Superior temporal gyrus (tissue), 1 donor: ENCODE results near the gene GPR37.

Source experiments
- DNase-seq: peaks from one replicate; pipeline ENCODE4 v3.0.0-alpha.2; 2016; ENCODE audit errors: extremely low spot score

The GPR37 gene

GRCh38 chr7:124724507-124725192 lies 40.9 kb downstream of the GPR37 start:
- DNase-seq = peak; percentile 96

GRCh38 chr7:124724079-124724478 lies 41.5 kb downstream of the GPR37 start:
- no peak for DNase-seq

GRCh38 chr7:124723012-124723411 lies 42.6 kb downstream of the GPR37 start:
- DNase-seq = peak; percentile 37

- DNase-seq = peak; percentile 23
Observed at GRCh38 chr7:124722292-124722691, 43.3 kb downstream of the GPR37 start.

- DNase-seq = peak; percentile 22
Observed at GRCh38 chr7:124720195-124720594, 45.4 kb downstream of the GPR37 start.

- no peak for DNase-seq
Observed at GRCh38 chr7:124718032-124718766, 47.4 kb downstream of the GPR37 start.

- DNase-seq = no peak
Observed at GRCh38 chr7:124716894-124717293, 48.7 kb downstream of the GPR37 start.

- DNase-seq = no peak
Observed at GRCh38 chr7:124713086-124713485, 52.5 kb downstream of the GPR37 start.

GRCh38 chr7:124712017-124712416 lies 53.6 kb downstream of the GPR37 start:
- no peak for DNase-seq

GRCh38 chr7:124702385-124702784 lies 63.2 kb downstream of the GPR37 start:
- peak; percentile 67 for DNase-seq

- peak; percentile 89 for DNase-seq
Observed at GRCh38 chr7:124701955-124702354, 63.6 kb downstream of the GPR37 start.

- no peak for DNase-seq
Observed at GRCh38 chr7:124700655-124701054, 64.9 kb downstream of the GPR37 start.

GRCh38 chr7:124698964-124699363 lies 66.6 kb downstream of the GPR37 start:
- no peak for DNase-seq

- DNase-seq = no peak
Observed at GRCh38 chr7:124697746-124698145, 67.8 kb downstream of the GPR37 start.
